GM10847 (cell line): ENCODE results near the gene TMEM272.

Source experiments
- POLR2A ChIP-seq: IDR thresholded peaks from 2 replicates; pipeline ENCODE4 v1.6.1; 2011; ENCODE audit not compliant: insufficient read length; ENCODE audit errors: extremely low read depth

TMEM272 gene

GRCh38 chr13:51844862-51845573, at the start of gene TMEM272:
Gene TMEM272, minus strand, starts transcription at chr13:51845177. Its CDS starts 6,647 bp downstream, at chr13:51838530.
- TF ChIP-seq POLR2A = no peak

- TF ChIP-seq POLR2A = no peak
Observed at GRCh38 chr13:51894239-51894638, 49.3 kb upstream of the TMEM272 start.

GRCh38 chr13:51892657-51893056, 47.7 kb upstream of the TMEM272 start:
- no peak for TF ChIP-seq POLR2A

GRCh38 chr13:51887468-51887867, 42.5 kb upstream of the TMEM272 start:
- no peak for TF ChIP-seq POLR2A

GRCh38 chr13:51885651-51886050, 40.7 kb upstream of the TMEM272 start:
- no peak for TF ChIP-seq POLR2A

GRCh38 chr13:51883226-51883600, 38.2 kb upstream of the TMEM272 start:
- TF ChIP-seq POLR2A = no peak

GRCh38 chr13:51882570-51883225, 37.7 kb upstream of the TMEM272 start:
- no peak for TF ChIP-seq POLR2A

- no peak for TF ChIP-seq POLR2A
Observed at GRCh38 chr13:51881296-51881695, 36.3 kb upstream of the TMEM272 start.

- no peak for TF ChIP-seq POLR2A
Observed at GRCh38 chr13:51879133-51879532, 34.2 kb upstream of the TMEM272 start.

- TF ChIP-seq POLR2A = no peak
Observed at GRCh38 chr13:51874651-51875050, 29.7 kb upstream of the TMEM272 start.

- TF ChIP-seq POLR2A = no peak
Observed at GRCh38 chr13:51873837-51874236, 28.9 kb upstream of the TMEM272 start.

- no peak for TF ChIP-seq POLR2A
Observed at GRCh38 chr13:51873117-51873798, 28.3 kb upstream of the TMEM272 start.

- TF ChIP-seq POLR2A = no peak
Observed at GRCh38 chr13:51870616-51871015, 25.6 kb upstream of the TMEM272 start.

GRCh38 chr13:51869916-51870315, 24.9 kb upstream of the TMEM272 start:
- no peak for TF ChIP-seq POLR2A

- TF ChIP-seq POLR2A = no peak
Observed at GRCh38 chr13:51867062-51867461, 22.1 kb upstream of the TMEM272 start.

GRCh38 chr13:51865838-51866237, 20.9 kb upstream of the TMEM272 start:
- TF ChIP-seq POLR2A = no peak
